Prostate gland (tissue), 2 donors: Measurements from ENCODE around the gene PRIMPOL. TPM values are rescaled to one million over a fixed set of nuclear protein-coding genes. Genes with fewer than 3 reads are reported as not detected.

ENCODE experiments used
- DNase-seq: peaks from one replicate; pipeline ENCODE4 v3.0.0-alpha.2; 2019; ENCODE audit warnings: low spot score
- H3K27ac ChIP-seq, 2 donors: fragments of 200-600 bp; sonication (generic); 2 replicates each; pipeline ENCODE4 v1.5.1; 2017 to 2019
- H3K27me3 ChIP-seq: fragments of 200-600 bp; sonication (generic); replicated peaks from 2 replicates; pipeline ENCODE4 v1.5.1; 2019; ENCODE audit not compliant: insufficient read depth
- H3K36me3 ChIP-seq, 2 donors: fragments of 200-600 bp; sonication (generic); 1 replicate in 1 of 2; 2 replicates in 1 of 2; pipeline versions ENCODE4 v1.5.1 to v1.8.1; 2017 to 2019
- H3K4me1 ChIP-seq: fragments of 200-600 bp; sonication (generic); replicated peaks from 2 replicates; pipeline ENCODE4 v1.5.1; 2019
- H3K4me3 ChIP-seq, 2 donors: fragments of 200-600 bp; sonication (generic); 2 replicates each; pipeline ENCODE4 v1.5.1; 2017 to 2019
- H3K9me3 ChIP-seq: fragments of 200-600 bp; sonication (generic); 2 replicates; pipeline ENCODE4 v1.5.1; 2017
- POLR2A ChIP-seq: fragments of 450-650 bp; IDR thresholded peaks from one replicate; pipeline ENCODE4 v1.6.1; 2016; ENCODE audit warnings: antibody characterized with exemption, mild to moderate bottlenecking
- POLR2AphosphoS5 ChIP-seq: sonication (generic); formaldehyde crosslinking; IDR thresholded peaks from one replicate; pipeline ENCODE4 v1.6.1; 2017; ENCODE audit warnings: antibody characterized with exemption
- WGBS: methylation state at CpG from one replicate; pipeline ENCODE4 v1.1.5; 2018; 5-methylcytosine and 5-hydroxymethylcytosine counted together
- intact Hi-C: fragments of 100-400 bp; cut with DNase I; formaldehyde crosslinking; loops from one replicate; pipeline ENCODE4 v1.14.2; 2022
- total RNA-seq, 2 donors: library from RNA; depleted of rRNA; stranded (reverse); fragments of >200 nt; gene quantifications; one replicate each; pipeline ENCODE4 v1.1.0, GENCODE V29; 2016
- TF ChIP-seq, protein P1 (sequence below), 4 experiments: fragments of 200-600 bp in 2 of 4; fragments of 450-650 bp in 2 of 4; sonication (generic) in 2 of 4; IDR thresholded peaks; 1 replicate in 3 of 4; 2 replicates in 1 of 4; pipeline ENCODE4 v1.5.1; 2016 to 2019; ENCODE audit warnings: antibody characterized with exemption in 4 of 4, mild to moderate bottlenecking in 2 of 4, moderate library complexity in 2 of 4

Gene PRIMPOL
- total RNA-seq, 2 donors from 2014 or later: 14.3 to 28.6 TPM

DNA sequence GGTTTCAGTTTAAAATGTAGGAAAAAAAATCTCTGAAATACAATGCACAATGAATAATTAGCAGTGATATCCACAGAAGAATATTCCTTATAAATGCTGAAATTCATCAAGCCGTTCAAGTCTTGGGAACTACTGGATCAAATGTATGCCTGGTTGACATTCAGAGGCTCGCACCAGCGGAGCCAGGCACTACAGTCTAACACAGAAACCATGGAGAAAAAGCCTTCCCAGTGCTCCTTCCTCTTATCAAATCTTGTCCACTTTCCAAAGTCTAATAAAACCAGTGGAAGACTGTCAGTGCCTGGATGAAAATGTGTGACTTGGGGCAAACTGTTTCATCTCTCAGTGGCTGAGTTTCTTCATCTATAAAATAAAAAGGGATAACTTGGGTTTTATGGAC, 48.4 kb downstream of the PRIMPOL start:
- H3K27me3 ChIP-seq: no peaks in the 10 kb centered on the region
- no peaks in the 10 kb centered on the region for H3K36me3 ChIP-seq
- no peaks in the 10 kb centered on the region for H3K4me1 ChIP-seq
- H3K27ac ChIP-seq: no peak overlapping the region
- TF ChIP-seq POLR2A (no peak), POLR2AphosphoS5 (no peak)
- TF ChIP-seq, protein P1, sequence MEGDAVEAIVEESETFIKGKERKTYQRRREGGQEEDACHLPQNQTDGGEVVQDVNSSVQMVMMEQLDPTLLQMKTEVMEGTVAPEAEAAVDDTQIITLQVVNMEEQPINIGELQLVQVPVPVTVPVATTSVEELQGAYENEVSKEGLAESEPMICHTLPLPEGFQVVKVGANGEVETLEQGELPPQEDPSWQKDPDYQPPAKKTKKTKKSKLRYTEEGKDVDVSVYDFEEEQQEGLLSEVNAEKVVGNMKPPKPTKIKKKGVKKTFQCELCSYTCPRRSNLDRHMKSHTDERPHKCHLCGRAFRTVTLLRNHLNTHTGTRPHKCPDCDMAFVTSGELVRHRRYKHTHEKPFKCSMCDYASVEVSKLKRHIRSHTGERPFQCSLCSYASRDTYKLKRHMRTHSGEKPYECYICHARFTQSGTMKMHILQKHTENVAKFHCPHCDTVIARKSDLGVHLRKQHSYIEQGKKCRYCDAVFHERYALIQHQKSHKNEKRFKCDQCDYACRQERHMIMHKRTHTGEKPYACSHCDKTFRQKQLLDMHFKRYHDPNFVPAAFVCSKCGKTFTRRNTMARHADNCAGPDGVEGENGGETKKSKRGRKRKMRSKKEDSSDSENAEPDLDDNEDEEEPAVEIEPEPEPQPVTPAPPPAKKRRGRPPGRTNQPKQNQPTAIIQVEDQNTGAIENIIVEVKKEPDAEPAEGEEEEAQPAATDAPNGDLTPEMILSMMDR (IDR thresholded peaks at IDR 0.05): no peak
- no peak for DNase-seq
- H3K9me3 ChIP-seq: no peaks in the 10 kb centered on the region
- no peak overlapping the region for H3K4me3 ChIP-seq
- WGBS: 73% methylated on average over 3 of the region's 3 CpGs
- intact Hi-C loops: no loop called here

GRCh38 chr4:184699941-184700340, 50.4 kb downstream of the PRIMPOL start:
- intact Hi-C loops: no loop called here
- Histone ChIP-seq H3K36me3 (no peaks in the 10 kb centered on the region), H3K4me1 (no peaks in the 10 kb centered on the region), H3K9me3 (no peaks in the 10 kb centered on the region), H3K4me3 (no peak overlapping the region), H3K27ac (no peak overlapping the region), H3K27me3 (no peaks in the 10 kb centered on the region)
- 91% methylated on average over 4 of the region's 4 CpGs for WGBS
- no peak for DNase-seq
- TF ChIP-seq POLR2AphosphoS5 (no peak), POLR2A (no peak)
- TF ChIP-seq, protein P1 (IDR thresholded peaks at IDR 0.05): no peak

- 95% methylated on average over 2 of the region's 2 CpGs for WGBS
- H3K9me3 ChIP-seq: no peaks in the 10 kb centered on the region
- H3K4me3 ChIP-seq: no peak overlapping the region
- no peak for DNase-seq
- H3K36me3 ChIP-seq: no peaks in the 10 kb centered on the region
- intact Hi-C loops: no loop called here
- TF ChIP-seq POLR2A (no peak), POLR2AphosphoS5 (no peak)
- TF ChIP-seq, protein P1 (IDR thresholded peaks at IDR 0.05): no peak
- H3K27me3 ChIP-seq: no peaks in the 10 kb centered on the region
- no peaks in the 10 kb centered on the region for H3K4me1 ChIP-seq
- H3K27ac ChIP-seq: no peak overlapping the region
Observed at GRCh38 chr4:184702114-184702513, 52.6 kb downstream of the PRIMPOL start.

- Histone ChIP-seq H3K4me1 (no peaks in the 10 kb centered on the region), H3K9me3 (no peaks in the 10 kb centered on the region), H3K4me3 (no peak overlapping the region), H3K27me3 (no peaks in the 10 kb centered on the region), H3K36me3 (no peaks in the 10 kb centered on the region), H3K27ac (no peak overlapping the region)
- intact Hi-C loops: no loop called here
- DNase-seq: no peak
- TF ChIP-seq POLR2A (no peak), POLR2AphosphoS5 (no peak)
- TF ChIP-seq, protein P1 (IDR thresholded peaks at IDR 0.05): no peak
- WGBS: 82% methylated on average over 5 of the region's 5 CpGs
Observed at GRCh38 chr4:184705692-184706091, 56.2 kb downstream of the PRIMPOL start.

DNA sequence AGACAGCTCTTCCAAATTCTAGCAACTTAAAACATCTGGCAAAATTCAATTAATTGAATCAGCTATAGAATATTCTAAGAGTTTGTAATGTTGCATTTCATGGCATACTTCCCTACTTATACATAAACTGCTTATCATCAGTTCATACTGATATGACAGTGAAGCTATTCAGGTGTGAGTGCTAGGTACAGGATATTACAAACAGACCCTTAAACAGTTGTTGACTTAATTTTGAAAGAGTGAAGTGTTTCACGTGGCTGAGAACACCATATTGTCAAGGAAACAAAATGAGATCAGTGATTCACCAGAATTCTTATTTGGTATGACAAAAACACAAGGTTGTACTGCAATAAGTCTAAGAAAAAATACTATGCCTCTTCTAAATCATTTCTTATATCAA, 56.9 kb downstream of the PRIMPOL start:
- DNase-seq: no peak
- Histone ChIP-seq H3K27ac (no peak overlapping the region), H3K36me3 (no peaks in the 10 kb centered on the region), H3K27me3 (no peaks in the 10 kb centered on the region), H3K9me3 (no peaks in the 10 kb centered on the region), H3K4me1 (no peaks in the 10 kb centered on the region), H3K4me3 (no peak overlapping the region)
- intact Hi-C loops: no loop called here
- 74% methylated on average over 1 of the region's 1 CpG for WGBS
- TF ChIP-seq POLR2AphosphoS5 (no peak), POLR2A (no peak)
- TF ChIP-seq, protein P1 (IDR thresholded peaks at IDR 0.05): no peak
